Measurements from ENCODE around the gene ZFHX3.

GRCh38 chr16:73000907-73001521 is 46.9 kb downstream of the ZFHX3 start:
- TF ChIP-seq EZH2 (IDR thresholded peaks at IDR 0.05) (no peak), POLR2AphosphoS5 (IDR thresholded peaks at IDR 0.05; ENCODE audit: borderline replicate concordance, low read depth, low read length) (no peak), FOXP2 (optimal IDR thresholded peaks at IDR 0.05; ENCODE audit: control extremely low read depth, extremely low read length, insufficient read depth) (no peak)

Measured in SK-N-MC (cell line).